Chondrocyte (in vitro differentiated cells): ENCODE measurements around the gene NXPH2. TPM values are rescaled to one million over a fixed set of nuclear protein-coding genes. Genes with fewer than 3 reads are reported as not detected.

Experiments
- DNase-seq: peaks from one replicate; pipeline ENCODE4 v3.0.0; 2021; ENCODE audit warnings: mixed read lengths, low spot score
- H3K27ac Mint-ChIP-seq: one replicate; pipeline ENCODE4 v1.8.0; 2021; ENCODE audit warnings: mild to moderate bottlenecking, moderate library complexity, mixed read lengths; ENCODE audit not compliant: unreplicated experiment
- H3K27me3 Mint-ChIP-seq: 2 replicates; pipeline ENCODE4 v1.8.0; 2021; ENCODE audit warnings: low read depth, mixed read lengths
- H3K36me3 Mint-ChIP-seq: 2 replicates; pipeline ENCODE4 v1.8.0; 2021; ENCODE audit warnings: low read depth, mixed read lengths
- H3K4me1 Mint-ChIP-seq: 2 replicates; pipeline ENCODE4 v1.8.0; 2021; ENCODE audit warnings: low read depth, mild to moderate bottlenecking, mixed read lengths
- H3K4me3 Mint-ChIP-seq: one replicate; pipeline ENCODE4 v1.8.0; 2021; ENCODE audit warnings: mild to moderate bottlenecking, moderate library complexity, mixed read lengths; ENCODE audit not compliant: unreplicated experiment
- H3K9me3 Mint-ChIP-seq: 2 replicates; pipeline ENCODE4 v1.8.0; 2021; ENCODE audit warnings: low read depth, mixed read lengths
- CTCF ChIP-seq: fragments of 200-600 bp; sonication (generic); IDR thresholded peaks from 2 replicates; pipeline ENCODE4 v1.5.0; 2021; ENCODE audit warnings: antibody characterized with exemption, mild to moderate bottlenecking, moderate library complexity
- total RNA-seq: library from RNA; stranded (reverse); gene quantifications from 3 replicates; pipeline ENCODE4 v1.2.1, GENCODE V29; 2021

Gene NXPH2
- total RNA-seq, 1 donor from 2014 or later = not detected

- H3K36me3 Mint-ChIP-seq = no peaks in the 10 kb centered on the region
- no peak overlapping the region for H3K4me3 Mint-ChIP-seq
- DNase-seq = no peak
- TF ChIP-seq CTCF = no peak
- H3K9me3 Mint-ChIP-seq = no peaks in the 10 kb centered on the region
- H3K27ac Mint-ChIP-seq = no peak overlapping the region
- H3K4me1 Mint-ChIP-seq = peaks cover under 1% of the 10 kb centered on the region
- peaks cover 25% of the 10 kb centered on the region for H3K27me3 Mint-ChIP-seq
Measured at GRCh38 chr2:138620431-138620830, 159.8 kb downstream of the NXPH2 start.
